Gastrocnemius medialis (tissue), 4 donors: Measurements from ENCODE around the gene CNTN4. TPM values are rescaled to one million over a fixed set of nuclear protein-coding genes. Genes with fewer than 3 reads are reported as not detected.
"Not testable (repeated sequence)": the region's sequence is repeated elsewhere in the genome, so short reads cannot be mapped to it uniquely, and the experiment has no call there.

Experiments used
- ATAC-seq, 2 donors: fragments of 150-250 bp; one replicate each; pipeline ENCODE4 v1.9.1; 2016
- DNase-seq, 2 donors: peaks; one replicate each; pipeline ENCODE4 v3.0.0-alpha.2; 2019
- H3K27ac ChIP-seq, 4 donors: fragments of 200-600 bp; sonication (generic); 1 replicate in 1 of 4; 2 replicates in 3 of 4; pipeline ENCODE4 v1.5.1; 2016 to 2018; ENCODE audit warnings: mild to moderate bottlenecking in 2 of 4, moderate library complexity in 1 of 4
- H3K27me3 ChIP-seq, 3 donors: fragments of 200-600 bp; sonication (generic) in 2 of 3; 1 replicate in 1 of 3; 2 replicates in 2 of 3; pipeline versions ENCODE4 v1.5.1 to v1.6.0; 2016 to 2019; ENCODE audit warnings: mild to moderate bottlenecking in 1 of 3, moderate library complexity in 1 of 3
- H3K36me3 ChIP-seq, 2 donors: fragments of 200-600 bp; sonication (generic) in 1 of 2; one replicate each; pipeline ENCODE4 v1.5.1; 2017 to 2018
- H3K4me1 ChIP-seq, 2 donors: fragments of 200-600 bp; sonication (generic) in 1 of 2; one replicate each; pipeline ENCODE4 v1.5.1; 2016 to 2017; ENCODE audit warnings: mild to moderate bottlenecking in 2 of 2
- H3K4me3 ChIP-seq, 4 donors: fragments of 200-600 bp; sonication (generic) in 3 of 4; 1 replicate in 1 of 4; 2 replicates in 3 of 4; pipeline ENCODE4 v1.5.1; 2016 to 2019; ENCODE audit warnings: mild to moderate bottlenecking in 2 of 4
- H3K9me3 ChIP-seq, 3 donors: fragments of 200-600 bp; sonication (generic) in 2 of 3; 1 replicate in 1 of 3; 2 replicates in 2 of 3; pipeline ENCODE4 v1.5.1; 2016 to 2019
- POLR2A ChIP-seq, 2 donors: fragments of 450-650 bp; IDR thresholded peaks; one replicate each; pipeline ENCODE4 v1.6.1; 2017; ENCODE audit warnings: antibody characterized with exemption in 2 of 2, mild to moderate bottlenecking in 2 of 2, moderate library complexity in 2 of 2
- in situ Hi-C, 4 donors: fragments of 200-750 bp; cut with MboI; loops; one replicate each; pipeline versions ENCODE4 v1.15.0 to v1.8.0; 2017; ENCODE audit warnings: low sequenced_read_pairs in 4 of 4
- intact Hi-C: fragments of 100-400 bp; cut with DNase I; formaldehyde crosslinking; loops from one replicate; pipeline ENCODE4 v1.15.1; 2023; ENCODE audit warnings: low total_unique reads
- total RNA-seq, 4 donors: library from RNA; depleted of rRNA; stranded (reverse); fragments of >200 nt; gene quantifications; one replicate each; pipeline versions ENCODE4 v1.1.0 to v1.2.3, GENCODE V29; 2016
- TF ChIP-seq, protein P1 (sequence below), 5 experiments: fragments of 450-650 bp in 3 of 5; fragments of 200-600 bp in 2 of 5; sonication (generic) in 2 of 5; IDR thresholded peaks in 4 of 5; conservative IDR thresholded peaks in 1 of 5; 1 replicate in 4 of 5; 2 replicates in 1 of 5; pipeline ENCODE4 v1.5.1; 2016 to 2019; ENCODE audit warnings: antibody characterized with exemption in 5 of 5, mild to moderate bottlenecking in 3 of 5, moderate library complexity in 3 of 5

CNTN4 gene
- total RNA-seq, 4 donors from 2014 or later: 0.51 to 1.9 (median 1.4) TPM

DNA sequence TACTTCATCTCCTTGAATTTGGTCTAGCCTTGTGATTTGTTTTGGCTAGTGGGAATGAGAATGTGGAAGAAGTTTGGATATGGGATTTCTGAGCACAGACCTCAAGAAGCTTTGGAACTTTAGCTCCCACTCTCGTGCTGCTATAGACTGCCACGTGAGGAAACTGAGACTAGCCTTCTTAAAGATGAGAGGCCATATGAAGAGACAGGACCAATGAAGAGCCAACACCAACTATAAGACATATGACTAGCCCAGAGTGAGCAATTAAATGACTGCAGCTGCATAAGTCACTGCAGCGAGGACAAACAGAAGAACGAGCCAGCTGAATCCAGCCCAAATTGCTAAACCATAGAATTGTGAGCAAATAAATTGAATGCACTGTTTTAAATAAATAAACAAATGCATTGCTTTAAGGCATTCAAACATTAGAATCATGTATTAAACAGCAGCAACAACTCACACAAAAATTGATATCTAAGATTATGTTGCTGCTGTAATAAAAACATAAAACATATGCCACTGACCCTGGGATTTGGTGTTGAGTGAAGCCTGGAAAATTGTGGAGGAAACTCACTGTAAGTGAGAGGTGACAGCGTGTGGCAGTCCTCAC lies 15.7 kb upstream of the CNTN4 start:
- Histone ChIP-seq H3K9me3 (no peaks in the 10 kb centered on the region), H3K4me3 (no peak overlapping the region), H3K27ac (no peak overlapping the region), H3K4me1 (no peaks in the 10 kb centered on the region), H3K36me3 (no peaks in the 10 kb centered on the region), H3K27me3 (no peaks in the 10 kb centered on the region)
- DNase-seq (no peak), ATAC-seq (no peak)
- intact Hi-C loops (no loop called here), in situ Hi-C loops (no loop called here)
- TF ChIP-seq, protein P1, sequence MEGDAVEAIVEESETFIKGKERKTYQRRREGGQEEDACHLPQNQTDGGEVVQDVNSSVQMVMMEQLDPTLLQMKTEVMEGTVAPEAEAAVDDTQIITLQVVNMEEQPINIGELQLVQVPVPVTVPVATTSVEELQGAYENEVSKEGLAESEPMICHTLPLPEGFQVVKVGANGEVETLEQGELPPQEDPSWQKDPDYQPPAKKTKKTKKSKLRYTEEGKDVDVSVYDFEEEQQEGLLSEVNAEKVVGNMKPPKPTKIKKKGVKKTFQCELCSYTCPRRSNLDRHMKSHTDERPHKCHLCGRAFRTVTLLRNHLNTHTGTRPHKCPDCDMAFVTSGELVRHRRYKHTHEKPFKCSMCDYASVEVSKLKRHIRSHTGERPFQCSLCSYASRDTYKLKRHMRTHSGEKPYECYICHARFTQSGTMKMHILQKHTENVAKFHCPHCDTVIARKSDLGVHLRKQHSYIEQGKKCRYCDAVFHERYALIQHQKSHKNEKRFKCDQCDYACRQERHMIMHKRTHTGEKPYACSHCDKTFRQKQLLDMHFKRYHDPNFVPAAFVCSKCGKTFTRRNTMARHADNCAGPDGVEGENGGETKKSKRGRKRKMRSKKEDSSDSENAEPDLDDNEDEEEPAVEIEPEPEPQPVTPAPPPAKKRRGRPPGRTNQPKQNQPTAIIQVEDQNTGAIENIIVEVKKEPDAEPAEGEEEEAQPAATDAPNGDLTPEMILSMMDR (IDR thresholded peaks at IDR 0.05 in 4 of 5, conservative IDR thresholded peaks at IDR 0.05 in 1 of 5): no peak
- no peak for TF ChIP-seq POLR2A (IDR thresholded peaks at IDR 0.05)

DNA sequence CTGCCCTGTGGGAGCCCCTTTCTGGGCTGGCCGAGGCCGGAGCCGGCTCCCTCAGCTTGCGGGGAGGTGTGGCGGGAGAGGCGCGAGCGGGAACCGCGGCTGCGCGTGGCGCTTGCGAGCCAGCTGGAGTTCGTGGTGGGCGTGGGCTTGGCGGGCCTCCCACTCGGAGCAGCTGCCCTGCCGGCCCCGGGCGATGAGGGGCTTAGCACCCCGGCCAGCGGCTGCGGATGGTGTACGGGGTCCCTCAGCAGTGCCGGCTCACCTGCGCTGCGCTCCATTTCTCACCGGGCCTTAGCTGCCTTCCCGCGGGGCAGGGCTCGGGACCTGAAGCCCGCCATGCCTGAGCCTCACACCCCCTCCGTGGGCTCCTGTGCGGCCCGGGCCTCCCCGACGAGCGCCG lies 15.1 kb upstream of the CNTN4 start:
- ATAC-seq: not testable (repeated sequence)

DNA sequence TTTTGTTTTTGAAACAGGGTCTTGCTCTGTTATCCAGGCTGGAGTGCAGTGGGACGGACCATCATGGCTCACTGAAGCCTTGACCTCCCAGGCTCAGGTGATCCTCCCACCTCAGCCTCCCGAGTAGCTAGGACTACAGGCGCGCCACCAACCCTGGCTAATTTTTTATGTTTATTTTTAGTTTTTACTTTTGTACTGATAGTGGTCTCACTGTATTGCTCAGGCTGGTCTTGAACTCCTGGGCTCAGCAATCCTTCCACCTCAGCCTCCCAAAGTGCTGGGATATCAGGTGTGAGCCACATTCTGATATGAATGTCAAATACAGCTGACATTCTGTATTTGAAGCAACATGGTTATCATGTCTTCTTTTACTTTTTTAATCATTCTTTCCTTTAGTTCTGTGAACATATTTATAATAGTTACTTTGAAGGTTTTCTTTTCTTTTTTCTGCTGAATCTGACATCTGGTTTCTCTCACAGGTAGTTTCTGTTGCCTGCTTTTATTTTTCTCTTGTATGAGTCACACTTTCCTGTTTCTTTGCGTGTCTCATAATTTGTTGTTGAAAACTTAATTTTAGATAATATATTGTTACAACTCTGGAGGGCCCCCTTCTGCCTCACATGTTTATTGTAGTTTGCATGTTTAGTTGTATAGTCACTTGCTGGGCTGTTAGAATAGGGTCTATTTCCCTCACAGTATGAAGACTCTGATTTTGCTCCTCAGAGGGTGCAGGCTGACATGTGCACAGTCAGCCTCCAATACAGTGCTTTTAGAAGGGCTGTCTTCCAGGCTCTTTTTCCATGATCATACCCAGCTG lies 8.4 kb upstream of the CNTN4 start:
- TF ChIP-seq, protein P1 (IDR thresholded peaks at IDR 0.05 in 4 of 5, conservative IDR thresholded peaks at IDR 0.05 in 1 of 5): no peak
- TF ChIP-seq POLR2A (IDR thresholded peaks at IDR 0.05): no peak

More for the DNA sequence above, 15.1 kb upstream of the CNTN4 start:
- H3K36me3 ChIP-seq, intact Hi-C loops, H3K9me3 ChIP-seq, DNase-seq, H3K4me3 ChIP-seq, H3K4me1 ChIP-seq, in situ Hi-C loops, H3K27me3 ChIP-seq, H3K27ac ChIP-seq: not testable (repeated sequence)

DNA sequence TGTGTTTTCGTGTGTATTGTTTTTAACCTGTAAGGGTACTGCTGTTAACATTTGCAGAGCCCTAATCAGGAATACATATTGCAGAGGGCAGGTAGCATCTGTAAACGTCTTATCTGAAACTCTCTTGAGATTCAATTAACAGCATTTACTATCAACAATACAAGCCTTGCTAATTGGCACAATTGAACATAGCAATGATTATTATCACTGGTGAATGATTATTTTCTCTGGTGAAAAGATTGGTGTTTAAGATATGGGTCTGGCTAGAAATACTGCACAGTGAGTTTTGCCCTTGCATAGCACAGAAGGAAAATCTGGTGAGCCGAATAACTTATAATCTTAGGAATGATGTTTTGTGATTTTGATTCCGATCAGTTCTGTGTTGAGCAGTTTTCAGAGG lies 5.9 kb upstream of the CNTN4 start:
- Histone ChIP-seq H3K27ac (no peak overlapping the region), H3K27me3 (peaks cover 4 to 9% (median 9%) of the 10 kb centered on the region in 3 donors)
- in situ Hi-C loops: no loop called here

More for the DNA sequence above, 8.4 kb upstream of the CNTN4 start:
- DNase-seq (no peak), ATAC-seq (no peak)
- in situ Hi-C loops: no loop called here
- intact Hi-C loops: no loop called here
- no peaks in the 10 kb centered on the region for H3K36me3 ChIP-seq
- H3K9me3 ChIP-seq: no peaks in the 10 kb centered on the region
- no peak overlapping the region for H3K4me3 ChIP-seq
- H3K27ac ChIP-seq: no peak overlapping the region
- no peaks in the 10 kb centered on the region for H3K27me3 ChIP-seq
- no peaks in the 10 kb centered on the region for H3K4me1 ChIP-seq

DNA sequence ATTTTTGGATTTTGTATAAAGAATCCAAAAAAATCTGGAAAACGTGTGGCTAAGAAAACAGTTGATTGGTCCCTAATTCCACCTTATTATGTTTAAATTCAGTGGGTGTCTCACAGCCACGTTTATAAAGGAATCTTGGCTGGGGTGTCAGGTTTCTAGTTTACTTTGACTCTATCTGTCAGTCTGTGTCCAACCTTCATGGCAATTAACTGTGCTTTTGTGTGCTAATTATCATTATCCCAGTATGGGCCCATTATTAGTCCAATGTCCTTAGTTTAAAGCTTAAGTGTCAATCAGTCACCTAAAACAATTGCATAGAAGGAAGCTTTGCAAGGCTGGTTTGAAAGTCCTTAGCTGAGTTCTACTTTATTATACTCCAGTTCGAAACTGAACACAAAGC lies 3.7 kb upstream of the CNTN4 start:
- TF ChIP-seq, protein P1 (IDR thresholded peaks at IDR 0.05 in 4 of 5, conservative IDR thresholded peaks at IDR 0.05 in 1 of 5): no peak
- no peak for TF ChIP-seq POLR2A (IDR thresholded peaks at IDR 0.05)
- H3K27me3 ChIP-seq: peaks cover 12 to 29% (median 23%) of the 10 kb centered on the region in 3 donors
- no peaks in the 10 kb centered on the region for H3K9me3 ChIP-seq
- DNase-seq: no peak
- H3K27ac ChIP-seq: no peak overlapping the region
- ATAC-seq: no peak
- no peaks in the 10 kb centered on the region for H3K4me1 ChIP-seq
- in situ Hi-C loops: no loop called here
- no peak overlapping the region for H3K4me3 ChIP-seq
- intact Hi-C loops: no loop called here
- H3K36me3 ChIP-seq: no peaks in the 10 kb centered on the region

More for the DNA sequence above, 5.9 kb upstream of the CNTN4 start:
- no peak for ATAC-seq
- TF ChIP-seq POLR2A (IDR thresholded peaks at IDR 0.05): no peak
- TF ChIP-seq, protein P1 (IDR thresholded peaks at IDR 0.05 in 4 of 5, conservative IDR thresholded peaks at IDR 0.05 in 1 of 5): no peak
- intact Hi-C loops: no loop called here
- Histone ChIP-seq H3K4me1 (no peaks in the 10 kb centered on the region), H3K4me3 (no peak overlapping the region), H3K9me3 (no peaks in the 10 kb centered on the region), H3K36me3 (no peaks in the 10 kb centered on the region)
- no peak for DNase-seq
